ENCODE results near the gene LSMEM2. TPM values are rescaled to one million over a fixed set of nuclear protein-coding genes. Genes with fewer than 3 reads are reported as not detected.
"Not testable (repeated sequence)": the region's sequence is repeated elsewhere in the genome, so short reads cannot be mapped to it uniquely, and the experiment has no call there.

Gene LSMEM2
- total RNA-seq, 3 donors from 2014 or later, result not detected

- TF ChIP-seq POLR2A (IDR thresholded peaks at IDR 0.05) (no peak), POLR2AphosphoS5 (IDR thresholded peaks at IDR 0.05) (no peak), CTCF (IDR thresholded peaks at IDR 0.05) (no peak)
- intact Hi-C loops (cut with DNase I; ENCODE audit: low total_unique reads), result no loop called here
- Histone ChIP-seq H3K9me3 (no peaks in the 10 kb centered on the region), H3K4me1 (no peaks in the 10 kb centered on the region), H3K36me3 (no peaks in the 10 kb centered on the region), H3K27ac (no peak overlapping the region), H3K4me3 (no peak overlapping the region), H3K27me3 (no peaks in the 10 kb centered on the region)
- no peak for DNase-seq (ENCODE audit: low spot score in 2 of 2)
Observed at GRCh38 chr3:50278123-50278879, 586 bp upstream of the LSMEM2 start.

- Histone ChIP-seq H3K36me3 (no peaks in the 10 kb centered on the region), H3K27me3 (no peaks in the 10 kb centered on the region), H3K9me3 (no peaks in the 10 kb centered on the region), H3K27ac (no peak overlapping the region), H3K4me3 (no peak overlapping the region), H3K4me1 (no peaks in the 10 kb centered on the region)
- intact Hi-C loops (cut with DNase I; ENCODE audit: low total_unique reads), result no loop called here
- DNase-seq (ENCODE audit: low spot score in 2 of 2), result no peak
- TF ChIP-seq POLR2A (IDR thresholded peaks at IDR 0.05), result no peak
- TF ChIP-seq CTCF (IDR thresholded peaks at IDR 0.05), result no peak
- TF ChIP-seq POLR2AphosphoS5 (IDR thresholded peaks at IDR 0.05), result no peak
Observed at GRCh38 chr3:50279255-50280016, 549 bp downstream of the LSMEM2 start.

GRCh38 chr3:50284121-50284520, 5.2 kb downstream of the LSMEM2 start:
- H3K9me3 ChIP-seq; H3K36me3 ChIP-seq; H3K27me3 ChIP-seq; H3K4me3 ChIP-seq; DNase-seq (ENCODE audit: low spot score in 2 of 2); H3K4me1 ChIP-seq; H3K27ac ChIP-seq; intact Hi-C loops (cut with DNase I; ENCODE audit: low total_unique reads): not testable (repeated sequence)

- Histone ChIP-seq H3K4me3 (no peak overlapping the region), H3K36me3 (no peaks in the 10 kb centered on the region), H3K9me3 (no peaks in the 10 kb centered on the region), H3K4me1 (peaks cover 0 to 5% of the 10 kb centered on the region in 2 donors), H3K27me3 (no peaks in the 10 kb centered on the region), H3K27ac (no peak overlapping the region)
- DNase-seq (ENCODE audit: low spot score in 2 of 2), result no peak
- TF ChIP-seq POLR2AphosphoS5 (IDR thresholded peaks at IDR 0.05) (no peak), POLR2A (IDR thresholded peaks at IDR 0.05) (no peak), CTCF (IDR thresholded peaks at IDR 0.05) (no peak)
- intact Hi-C loops (cut with DNase I; ENCODE audit: low total_unique reads), result no loop called here
Observed at GRCh38 chr3:50286322-50287227, 7.7 kb downstream of the LSMEM2 start.

- Histone ChIP-seq H3K27ac (no peak overlapping the region), H3K9me3 (no peaks in the 10 kb centered on the region), H3K4me1 (peaks cover 0 to 5% of the 10 kb centered on the region in 2 donors), H3K27me3 (no peaks in the 10 kb centered on the region), H3K4me3 (no peak overlapping the region), H3K36me3 (no peaks in the 10 kb centered on the region)
- intact Hi-C loops (cut with DNase I; ENCODE audit: low total_unique reads), result no loop called here
- DNase-seq (ENCODE audit: low spot score in 2 of 2), result no peak
- no peak for TF ChIP-seq CTCF (IDR thresholded peaks at IDR 0.05)
- TF ChIP-seq POLR2AphosphoS5 (IDR thresholded peaks at IDR 0.05), result no peak
- TF ChIP-seq POLR2A (IDR thresholded peaks at IDR 0.05), result no peak
Observed at GRCh38 chr3:50287262-50287661, 8.4 kb downstream of the LSMEM2 start.
